Measurements from ENCODE around the gene OR4D11.
A peak's percentile ranks its signal among the peaks of the same experiment; 100 is the strongest.

The OR4D11 gene

GRCh38 chr11:59503276-59503675 is at the start of gene OR4D11:
Gene OR4D11, plus strand, starts transcription at chr11:59503576. Its CDS starts 0 bp downstream, at chr11:59503576.
- no peak for DNase-seq (ENCODE audit: low read depth)
- TF ChIP-seq CTCF (conservative IDR thresholded peaks at IDR 0.05; ENCODE audit: control insufficient read depth, insufficient read depth, low read depth, low read length), result no peak
- H3K4me3 ChIP-seq (ENCODE audit: control insufficient read depth, low read depth, low read length), result no peak within 1 kb of the TSS

DNA sequence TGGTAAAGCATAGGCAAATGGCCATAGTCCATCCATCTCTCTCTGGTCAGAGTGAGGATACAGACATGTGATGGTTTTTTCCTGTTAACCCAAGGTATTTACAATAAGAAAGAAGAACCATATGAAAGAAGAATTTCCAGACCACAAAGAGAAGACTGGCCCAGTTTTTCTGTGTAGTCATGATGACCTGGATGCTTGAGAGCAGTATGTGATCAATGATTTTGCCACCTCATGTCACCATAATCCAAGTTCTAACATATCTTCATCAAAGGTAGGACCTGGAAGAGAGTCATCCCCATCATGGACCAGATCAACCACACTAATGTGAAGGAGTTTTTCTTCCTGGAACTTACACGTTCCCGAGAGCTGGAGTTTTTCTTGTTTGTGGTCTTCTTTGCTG is 46.7 kb upstream of the OR4D11 start, which contains the start of gene OR4D6:
OR4D6 (plus strand) TSS at position 301 of the 400 bp plus-strand sequence; CDS start at position 301, 0 bp downstream.
- TF ChIP-seq CTCF (conservative IDR thresholded peaks at IDR 0.05; ENCODE audit: control insufficient read depth, insufficient read depth, low read depth, low read length), result no peak
- H3K4me3 ChIP-seq (ENCODE audit: control insufficient read depth, low read depth, low read length), result no peak within 1 kb of the TSS
- no peak for DNase-seq (ENCODE audit: low read depth)

- TF ChIP-seq CTCF (conservative IDR thresholded peaks at IDR 0.05; ENCODE audit: control insufficient read depth, insufficient read depth, low read depth, low read length), result no peak
- no peak for DNase-seq (ENCODE audit: low read depth)
- no peak overlapping the region for H3K4me3 ChIP-seq (ENCODE audit: control insufficient read depth, low read depth, low read length)
Measured at GRCh38 chr11:59459916-59460315, 43.5 kb upstream of the OR4D11 start.

DNA sequence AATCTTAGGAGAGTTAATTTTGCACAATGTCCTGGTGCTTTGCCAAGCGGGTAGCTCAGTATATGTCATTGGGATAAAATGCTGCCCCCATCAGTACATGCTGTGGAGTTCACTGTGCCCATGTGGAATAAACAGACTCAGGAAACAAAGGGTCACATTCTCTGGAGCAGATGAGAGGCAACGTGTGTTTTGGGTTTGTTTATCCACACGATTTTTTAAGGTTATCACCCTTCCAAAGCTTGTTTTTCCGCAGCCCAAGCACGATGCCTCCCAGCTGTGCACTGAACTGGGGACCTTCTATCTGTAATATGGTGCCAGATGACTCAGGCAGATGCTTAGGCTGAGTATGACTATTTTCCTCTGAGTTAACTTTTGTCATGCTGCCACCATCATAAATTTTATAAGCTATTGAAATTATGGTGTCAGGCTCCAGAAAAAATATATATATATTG is 40.2 kb upstream of the OR4D11 start:
- TF ChIP-seq CTCF (conservative IDR thresholded peaks at IDR 0.05; ENCODE audit: control insufficient read depth, insufficient read depth, low read depth, low read length), result no peak
- DNase-seq (ENCODE audit: low read depth), result peak; percentile 53
- no peak overlapping the region for H3K4me3 ChIP-seq (ENCODE audit: control insufficient read depth, low read depth, low read length)

GRCh38 chr11:59473015-59473414 is 30.4 kb upstream of the OR4D11 start, which contains the start of gene OR4D10:
Gene OR4D10, plus strand, starts transcription at chr11:59473315. Its CDS starts 4,115 bp downstream, at chr11:59477430.
- no peak within 1 kb of the TSS for H3K4me3 ChIP-seq (ENCODE audit: control insufficient read depth, low read depth, low read length)
- DNase-seq (ENCODE audit: low read depth), result no peak
- no peak for TF ChIP-seq CTCF (conservative IDR thresholded peaks at IDR 0.05; ENCODE audit: control insufficient read depth, insufficient read depth, low read depth, low read length)

DNA sequence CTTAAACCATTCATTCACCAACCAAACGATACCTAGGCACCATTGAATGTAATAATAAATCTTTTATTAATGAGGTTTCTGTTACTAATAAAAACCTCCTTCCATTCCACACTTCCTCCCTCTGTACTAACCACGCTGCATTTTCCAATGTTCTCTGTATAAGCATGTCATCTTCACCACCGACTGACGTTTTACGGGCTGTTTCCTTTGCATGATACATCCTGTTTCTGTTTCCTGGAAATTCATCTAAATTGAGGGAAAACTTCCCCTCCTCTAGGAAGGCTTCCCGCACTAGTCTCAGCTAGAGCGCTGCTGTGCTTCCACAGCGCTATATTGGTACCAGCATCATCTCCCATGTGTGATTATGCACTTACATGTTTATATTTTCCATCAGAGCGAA is 28.2 kb upstream of the OR4D11 start:
- TF ChIP-seq CTCF (conservative IDR thresholded peaks at IDR 0.05; ENCODE audit: control insufficient read depth, insufficient read depth, low read depth, low read length), result no peak
- no peak overlapping the region for H3K4me3 ChIP-seq (ENCODE audit: control insufficient read depth, low read depth, low read length)
- no peak for DNase-seq (ENCODE audit: low read depth)

- TF ChIP-seq CTCF (conservative IDR thresholded peaks at IDR 0.05; ENCODE audit: control insufficient read depth, insufficient read depth, low read depth, low read length), result no peak
- no peak overlapping the region for H3K4me3 ChIP-seq (ENCODE audit: control insufficient read depth, low read depth, low read length)
- DNase-seq (ENCODE audit: low read depth), result no peak
Measured at GRCh38 chr11:59479906-59480305, 23.5 kb upstream of the OR4D11 start.

All from fibroblast of mammary gland (primary cell).